Progenitor cell of endocrine pancreas (in vitro differentiated cells): ENCODE measurements around the gene ING2. TPM values are rescaled to one million over a fixed set of nuclear protein-coding genes. Genes with fewer than 3 reads are reported as not detected.

ENCODE experiments used
- DNase-seq: peaks from one replicate; pipeline ENCODE4 v3.0.0; 2021; ENCODE audit warnings: low spot score; ENCODE audit not compliant: unreplicated experiment
- H3K27ac Mint-ChIP-seq: 2 replicates; pipeline ENCODE4 v1.8.0; 2021; ENCODE audit warnings: mild to moderate bottlenecking, moderate library complexity, mixed read lengths
- H3K27me3 Mint-ChIP-seq: 2 replicates; pipeline ENCODE4 v1.8.0; 2021; ENCODE audit warnings: mixed read lengths
- H3K36me3 Mint-ChIP-seq: 2 replicates; pipeline ENCODE4 v1.8.0; 2022; ENCODE audit warnings: mixed read lengths; ENCODE audit not compliant: insufficient read depth
- H3K4me1 Mint-ChIP-seq: 2 replicates; pipeline ENCODE4 v1.8.0; 2021; ENCODE audit warnings: low read depth, mixed read lengths
- H3K4me3 Mint-ChIP-seq: 2 replicates; pipeline ENCODE4 v1.8.0; 2021; ENCODE audit warnings: low read depth, mild to moderate bottlenecking, moderate library complexity, mixed read lengths
- H3K9me3 Mint-ChIP-seq: 2 replicates; pipeline ENCODE4 v1.8.0; 2021; ENCODE audit warnings: low read depth, mixed read lengths
- total RNA-seq: library from RNA; stranded (reverse); gene quantifications from 2 replicates; pipeline ENCODE4 v1.2.1, GENCODE V29; 2021
- TF ChIP-seq, protein P1 (sequence below): fragments of 200-600 bp; sonication (generic); IDR thresholded peaks from one replicate; pipeline ENCODE4 v1.5.0; 2021; ENCODE audit warnings: antibody characterized with exemption, mild to moderate bottlenecking; ENCODE audit not compliant: unreplicated experiment

Gene ING2
- total RNA-seq, 1 donor from 2014 or later, result 19.9 TPM

DNA sequence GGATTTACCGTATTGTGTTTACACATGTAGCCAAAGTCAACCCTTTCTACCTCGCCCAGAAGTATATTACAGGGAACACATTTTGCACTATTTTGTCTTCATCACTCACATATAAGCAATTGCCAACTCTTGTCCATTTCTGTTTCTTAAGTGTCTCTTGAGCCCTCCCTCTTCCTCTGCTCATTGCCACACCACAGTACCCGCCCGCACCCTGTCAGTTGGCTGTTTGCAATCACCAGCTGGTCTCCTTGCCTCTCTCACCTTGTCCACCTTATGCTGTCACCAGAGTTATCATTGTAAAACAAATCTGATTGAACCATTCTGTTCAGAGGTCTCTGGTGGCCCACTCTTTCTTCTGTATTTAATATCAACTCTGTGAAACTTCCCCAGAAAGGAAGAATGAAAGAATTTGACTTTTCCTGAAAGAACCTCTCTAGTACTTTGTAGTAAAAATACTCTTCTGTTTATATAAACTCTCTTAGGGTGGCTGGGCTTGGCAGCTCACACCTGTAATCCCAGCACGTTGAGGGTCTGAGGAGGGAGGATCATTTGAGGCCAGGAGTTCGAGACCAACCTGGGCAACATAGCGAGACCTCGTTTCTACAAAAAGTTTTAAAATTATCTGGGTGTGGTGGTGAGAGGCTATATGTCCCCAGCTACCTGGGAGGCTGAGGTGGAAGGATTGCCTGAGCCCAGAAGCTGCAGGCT lies 50.2 kb downstream of the ING2 start:
- Mint-ChIP-seq H3K4me3 (no peak overlapping the region), H3K27ac (no peak overlapping the region), H3K27me3 (peaks cover 5% of the 10 kb centered on the region), H3K36me3 (no peaks in the 10 kb centered on the region), H3K9me3 (no peaks in the 10 kb centered on the region), H3K4me1 (peaks cover 3% of the 10 kb centered on the region)
- no peak for DNase-seq
- TF ChIP-seq, protein P1, sequence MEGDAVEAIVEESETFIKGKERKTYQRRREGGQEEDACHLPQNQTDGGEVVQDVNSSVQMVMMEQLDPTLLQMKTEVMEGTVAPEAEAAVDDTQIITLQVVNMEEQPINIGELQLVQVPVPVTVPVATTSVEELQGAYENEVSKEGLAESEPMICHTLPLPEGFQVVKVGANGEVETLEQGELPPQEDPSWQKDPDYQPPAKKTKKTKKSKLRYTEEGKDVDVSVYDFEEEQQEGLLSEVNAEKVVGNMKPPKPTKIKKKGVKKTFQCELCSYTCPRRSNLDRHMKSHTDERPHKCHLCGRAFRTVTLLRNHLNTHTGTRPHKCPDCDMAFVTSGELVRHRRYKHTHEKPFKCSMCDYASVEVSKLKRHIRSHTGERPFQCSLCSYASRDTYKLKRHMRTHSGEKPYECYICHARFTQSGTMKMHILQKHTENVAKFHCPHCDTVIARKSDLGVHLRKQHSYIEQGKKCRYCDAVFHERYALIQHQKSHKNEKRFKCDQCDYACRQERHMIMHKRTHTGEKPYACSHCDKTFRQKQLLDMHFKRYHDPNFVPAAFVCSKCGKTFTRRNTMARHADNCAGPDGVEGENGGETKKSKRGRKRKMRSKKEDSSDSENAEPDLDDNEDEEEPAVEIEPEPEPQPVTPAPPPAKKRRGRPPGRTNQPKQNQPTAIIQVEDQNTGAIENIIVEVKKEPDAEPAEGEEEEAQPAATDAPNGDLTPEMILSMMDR, result no peak

DNA sequence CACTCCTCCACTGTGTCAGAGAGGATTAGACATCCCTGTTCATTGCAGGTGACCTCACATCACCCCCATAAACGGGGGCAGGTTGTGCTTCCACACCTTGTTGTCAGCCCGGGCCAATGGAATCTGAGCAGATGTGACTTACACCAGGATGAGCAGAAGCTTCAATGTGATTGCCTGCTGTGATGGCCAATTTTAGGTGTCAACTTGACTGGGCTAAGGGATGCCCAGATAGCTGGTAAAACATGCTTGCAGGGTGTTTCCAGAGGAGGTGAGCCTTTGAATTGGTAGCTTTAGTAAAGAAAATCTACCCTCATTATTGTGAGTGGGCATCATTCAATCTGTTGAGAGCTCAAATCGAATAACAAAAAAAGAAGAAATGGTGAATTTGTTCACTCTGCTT lies 52.1 kb downstream of the ING2 start:
- Mint-ChIP-seq H3K27ac (no peak overlapping the region), H3K36me3 (no peaks in the 10 kb centered on the region), H3K4me1 (peaks cover 6% of the 10 kb centered on the region), H3K9me3 (no peaks in the 10 kb centered on the region), H3K4me3 (no peak overlapping the region), H3K27me3 (peaks cover 5% of the 10 kb centered on the region)
- TF ChIP-seq, protein P1, result no peak
- DNase-seq, result no peak

DNA sequence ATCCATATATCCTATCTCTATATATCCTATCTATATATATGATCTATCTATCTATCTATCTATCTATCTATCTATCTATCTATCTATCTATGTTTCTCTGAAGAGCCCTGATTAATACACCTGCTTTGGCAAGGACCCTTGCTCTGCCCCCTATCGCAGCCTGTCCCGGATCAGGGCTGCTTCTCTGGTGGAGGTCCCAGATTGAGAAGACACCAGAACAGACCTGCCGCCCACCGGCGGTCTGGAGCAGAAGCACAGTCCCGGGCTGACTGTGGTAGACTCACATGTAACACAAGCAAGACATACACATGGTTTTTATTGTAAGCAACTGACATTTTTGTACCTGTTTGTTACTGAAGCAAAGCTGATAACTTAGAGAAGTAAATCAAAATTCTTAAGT lies 52.8 kb downstream of the ING2 start:
- H3K9me3 Mint-ChIP-seq, result no peaks in the 10 kb centered on the region
- H3K4me1 Mint-ChIP-seq, result peaks cover 9% of the 10 kb centered on the region
- TF ChIP-seq, protein P1, result no peak
- H3K27me3 Mint-ChIP-seq, result peaks cover 5% of the 10 kb centered on the region
- DNase-seq, result no peak
- no peak overlapping the region for H3K27ac Mint-ChIP-seq
- H3K36me3 Mint-ChIP-seq, result no peaks in the 10 kb centered on the region
- no peak overlapping the region for H3K4me3 Mint-ChIP-seq

DNA sequence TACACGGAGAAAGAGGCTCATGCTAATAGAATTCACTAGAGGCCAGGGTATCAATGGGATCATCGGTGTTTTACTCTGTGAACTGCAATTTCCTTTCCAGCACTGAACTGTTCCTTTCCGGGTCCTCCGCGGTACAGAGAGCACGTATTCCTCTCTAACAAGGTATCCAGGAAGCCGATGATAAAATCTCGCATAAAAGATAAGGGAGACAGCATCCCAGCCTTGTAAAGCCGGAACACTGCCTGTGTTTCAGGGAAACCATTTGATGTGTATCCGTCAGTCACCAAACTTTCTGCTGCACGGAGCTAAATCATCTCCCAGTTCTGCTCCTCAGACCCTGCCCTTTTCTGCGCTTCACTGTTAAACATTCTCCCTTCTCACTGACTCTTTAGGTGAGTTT lies 54.0 kb downstream of the ING2 start:
- H3K4me1 Mint-ChIP-seq, result peaks cover 9% of the 10 kb centered on the region
- H3K27ac Mint-ChIP-seq, result no peak overlapping the region
- peaks cover 5% of the 10 kb centered on the region for H3K27me3 Mint-ChIP-seq
- no peak for DNase-seq
- H3K9me3 Mint-ChIP-seq, result no peaks in the 10 kb centered on the region
- no peak overlapping the region for H3K4me3 Mint-ChIP-seq
- TF ChIP-seq, protein P1, result no peak
- no peaks in the 10 kb centered on the region for H3K36me3 Mint-ChIP-seq

DNA sequence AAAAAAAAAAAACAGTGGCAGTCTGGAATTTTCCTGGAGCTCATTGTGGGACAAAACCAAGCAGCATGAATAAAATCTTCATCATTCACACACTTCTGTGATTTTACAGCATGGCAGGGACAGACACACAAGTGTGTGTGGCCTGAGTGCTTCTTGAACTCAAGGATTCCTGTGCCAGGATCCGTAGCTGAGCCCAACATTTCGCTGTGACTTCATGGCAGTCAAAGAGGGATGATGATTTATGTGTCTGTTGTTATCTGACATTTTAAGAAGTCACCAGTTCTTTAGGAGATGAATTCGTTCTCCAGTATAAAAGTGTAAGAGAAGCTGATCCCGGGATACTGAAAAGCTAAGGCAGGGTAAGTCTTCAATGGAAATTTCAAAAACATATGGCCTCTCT lies 57.0 kb downstream of the ING2 start:
- H3K9me3 Mint-ChIP-seq, result no peaks in the 10 kb centered on the region
- no peak overlapping the region for H3K4me3 Mint-ChIP-seq
- DNase-seq, result no peak
- TF ChIP-seq, protein P1, result no peak
- H3K36me3 Mint-ChIP-seq, result no peaks in the 10 kb centered on the region
- H3K27ac Mint-ChIP-seq, result no peak overlapping the region
- peaks cover 11% of the 10 kb centered on the region for H3K27me3 Mint-ChIP-seq
- H3K4me1 Mint-ChIP-seq, result peaks cover 6% of the 10 kb centered on the region

Other genes with a start within 250 kb of the ING2 start
- not detected in 2 replicates for gene CLDN22, start 184.8 kb upstream of the ING2 start, total RNA-seq
- gene CLDN24, start 182.6 kb upstream of the ING2 start, total RNA-seq, result not detected in 2 replicates
- 22.0 and 25.9 TPM in 2 replicates for gene CDKN2AIP, start 60.4 kb upstream of the ING2 start, total RNA-seq
- gene RWDD4, start 154.1 kb downstream of the ING2 start, total RNA-seq, result 19.6 and 19.7 TPM in 2 replicates
- 54.3 and 56.1 TPM in 2 replicates for gene TRAPPC11, start 154.2 kb downstream of the ING2 start, total RNA-seq